Duodenal mucosa (tissue), 2 donors: ENCODE measurements around the gene HOXB3.
"Not testable (repeated sequence)": the region's sequence is repeated elsewhere in the genome, so short reads cannot be mapped to it uniquely, and the experiment has no call there.

Experiments used
- H3K27ac ChIP-seq: one replicate; pipeline ENCODE4 v1.7.0; 2013; ENCODE audit warnings: low read depth, low read length
- H3K27me3 ChIP-seq, 2 donors: one replicate each; pipeline ENCODE4 v1.7.0; 2013; ENCODE audit warnings: low read length in 2 of 2, control low read depth in 1 of 2; ENCODE audit not compliant: insufficient read depth in 2 of 2, control insufficient read depth in 1 of 2
- H3K36me3 ChIP-seq, 2 donors: one replicate each; pipeline ENCODE4 v1.7.0; 2013; ENCODE audit warnings: low read length in 2 of 2, control low read depth in 1 of 2; ENCODE audit not compliant: insufficient read depth in 2 of 2, control insufficient read depth in 1 of 2
- H3K4me1 ChIP-seq, 2 donors: one replicate each; pipeline ENCODE4 v1.7.0; 2013; ENCODE audit warnings: low read length in 2 of 2, control low read depth in 1 of 2; ENCODE audit not compliant: insufficient read depth in 2 of 2, control insufficient read depth in 1 of 2
- H3K4me3 ChIP-seq, 2 donors: one replicate each; pipeline ENCODE4 v1.7.0; 2013; ENCODE audit warnings: low read length in 2 of 2, low read depth in 1 of 2
- H3K9ac ChIP-seq, 2 donors: one replicate each; pipeline ENCODE4 v1.7.0; 2013; ENCODE audit warnings: low read length in 2 of 2, low read depth in 1 of 2
- H3K9me3 ChIP-seq, 2 donors: one replicate each; pipeline ENCODE4 v1.7.0; 2013; ENCODE audit warnings: low read length in 2 of 2, control low read depth in 1 of 2; ENCODE audit not compliant: control insufficient read depth in 1 of 2

Gene HOXB3

DNA sequence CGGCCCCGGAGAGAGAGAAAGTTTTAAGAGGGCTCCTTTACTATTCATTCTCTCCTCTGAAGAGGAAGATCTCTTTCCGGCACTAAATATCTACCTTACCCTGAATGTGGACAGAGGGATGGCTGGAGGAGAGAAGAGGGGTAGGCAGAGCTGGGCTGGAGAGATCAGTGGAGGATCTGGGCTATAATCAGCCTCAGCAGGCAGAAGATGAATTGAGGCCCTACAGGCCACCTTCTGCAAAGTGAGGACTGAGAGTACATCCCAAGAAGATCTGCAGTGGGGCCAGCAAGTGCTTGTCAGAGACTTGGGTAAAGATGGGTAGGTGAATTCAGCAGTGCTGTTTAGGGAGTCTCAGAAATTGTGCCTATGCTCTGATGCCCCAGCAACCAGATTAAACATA, 52.7 kb downstream of the HOXB3 start:
- H3K9ac ChIP-seq, result no peak overlapping the region
- H3K36me3 ChIP-seq, result no peaks in the 10 kb centered on the region
- no peaks in the 10 kb centered on the region for H3K9me3 ChIP-seq
- no peaks in the 10 kb centered on the region for H3K4me1 ChIP-seq
- H3K27me3 ChIP-seq, result peaks cover 12 to 25% of the 10 kb centered on the region in 2 donors
- H3K27ac ChIP-seq, result no peak overlapping the region
- H3K4me3 ChIP-seq, result no peak overlapping the region

DNA sequence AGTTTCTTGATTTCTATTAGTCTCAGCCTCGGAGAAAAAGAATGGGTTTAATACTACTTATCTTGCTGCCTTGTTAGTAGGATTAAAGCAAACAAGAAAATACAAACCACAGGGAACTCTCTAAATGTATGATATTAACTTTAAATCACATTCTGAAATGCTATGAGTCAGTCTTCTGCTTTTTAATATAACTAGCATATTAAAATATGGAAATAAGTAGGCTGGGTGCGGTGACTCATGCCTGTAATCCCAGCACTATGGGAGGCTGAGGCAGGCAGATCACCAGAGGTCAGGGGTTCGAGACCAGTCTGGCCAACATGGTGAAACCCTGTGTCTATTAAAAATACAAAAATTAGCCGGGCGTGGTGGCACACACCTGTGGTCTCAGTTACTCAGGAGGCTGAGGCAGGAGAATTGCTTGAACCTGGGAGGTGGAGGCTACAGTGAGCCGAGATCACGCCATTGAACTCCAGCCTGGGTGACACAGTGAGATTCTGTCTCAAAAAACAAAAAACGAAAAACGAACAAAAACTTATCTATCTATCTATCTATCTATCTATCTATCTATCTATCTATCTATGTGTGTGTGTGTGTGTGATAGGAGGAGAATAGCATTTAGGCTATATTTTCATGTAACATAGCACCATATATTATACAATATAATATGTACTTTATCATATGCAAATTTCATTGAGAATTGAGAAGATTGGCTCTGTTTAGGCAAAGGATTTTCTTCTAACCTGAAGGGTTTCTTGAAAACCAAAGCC, 54.1 kb downstream of the HOXB3 start:
- not testable (repeated sequence) for H3K9me3 ChIP-seq, H3K4me3 ChIP-seq, H3K4me1 ChIP-seq, H3K36me3 ChIP-seq, H3K27ac ChIP-seq, H3K9ac ChIP-seq
- peaks cover 5 to 15% of the 10 kb centered on the region in 2 donors for H3K27me3 ChIP-seq

DNA sequence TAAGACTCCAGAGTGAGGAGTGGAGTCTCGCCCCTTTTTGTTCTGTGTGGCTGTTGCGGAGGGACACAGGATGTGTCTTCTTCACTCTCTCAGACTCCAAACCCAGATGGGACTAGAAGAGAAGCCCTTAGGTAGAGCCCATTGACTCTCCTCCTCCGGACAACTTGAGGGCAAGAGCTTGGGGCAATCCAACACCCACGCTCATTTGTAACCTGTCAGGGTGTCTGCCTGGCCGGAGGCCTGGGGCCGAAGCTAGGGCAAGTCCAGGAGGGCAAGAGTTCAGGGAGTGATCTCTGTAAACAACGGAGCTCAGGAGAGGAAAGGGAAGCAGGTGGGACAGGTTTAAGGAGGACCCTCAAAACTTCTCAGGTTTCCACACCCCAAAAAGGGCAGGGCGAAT, 57.8 kb downstream of the HOXB3 start:
- no peaks in the 10 kb centered on the region for H3K9me3 ChIP-seq
- H3K9ac ChIP-seq, result no peak overlapping the region
- H3K4me1 ChIP-seq, result no peaks in the 10 kb centered on the region
- no peak overlapping the region for H3K4me3 ChIP-seq
- H3K27me3 ChIP-seq, result peaks cover 0 to 21% of the 10 kb centered on the region in 2 donors
- H3K27ac ChIP-seq, result no peak overlapping the region
- no peaks in the 10 kb centered on the region for H3K36me3 ChIP-seq

DNA sequence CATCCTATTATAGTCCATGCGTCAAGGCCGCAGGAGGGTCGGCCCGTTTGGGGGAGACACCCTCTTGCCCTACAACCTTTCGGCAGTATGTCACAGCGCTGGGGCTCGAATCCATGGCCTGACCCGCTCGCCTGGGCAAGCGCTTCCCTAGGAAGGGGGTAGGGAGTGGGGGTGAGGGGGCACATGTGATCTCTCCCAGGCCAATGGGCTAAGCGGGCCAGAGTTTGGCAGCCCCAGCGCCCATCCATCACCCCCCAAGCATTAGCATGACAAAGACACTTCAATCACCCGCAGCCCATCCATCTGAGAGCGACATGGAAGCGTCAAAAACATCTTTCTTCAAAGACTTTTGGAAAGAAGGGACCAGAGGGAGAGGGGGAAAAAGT, 59.2 kb downstream of the HOXB3 start, which contains the start of gene HOXB1:
HOXB1 (minus strand) TSS at position 125 of the 386 bp plus-strand sequence; CDS start at position 18, 107 bp downstream.
- H3K27ac ChIP-seq, result no peak within 1 kb of the TSS
- H3K4me1 ChIP-seq, result no peaks in the 10 kb centered on the region
- no peak within 1 kb of the TSS for H3K4me3 ChIP-seq
- H3K9me3 ChIP-seq, result no peaks in the 10 kb centered on the region
- H3K36me3 ChIP-seq, result no peaks in the 10 kb centered on the region
- H3K27me3 ChIP-seq, result peaks cover 9 to 32% of the 10 kb centered on the region in 2 donors
- H3K9ac ChIP-seq, result no peak within 1 kb of the TSS

- no peaks in the 10 kb centered on the region for H3K4me1 ChIP-seq
- peaks cover 10 to 35% of the 10 kb centered on the region in 2 donors for H3K27me3 ChIP-seq
- H3K9me3 ChIP-seq, result no peaks in the 10 kb centered on the region
- no peaks in the 10 kb centered on the region for H3K36me3 ChIP-seq
- no peak overlapping the region for H3K4me3 ChIP-seq
- H3K9ac ChIP-seq, result no peak overlapping the region
- no peak overlapping the region for H3K27ac ChIP-seq
Measured at GRCh38 chr17:48530208-48530886, 59.7 kb downstream of the HOXB3 start.

DNA sequence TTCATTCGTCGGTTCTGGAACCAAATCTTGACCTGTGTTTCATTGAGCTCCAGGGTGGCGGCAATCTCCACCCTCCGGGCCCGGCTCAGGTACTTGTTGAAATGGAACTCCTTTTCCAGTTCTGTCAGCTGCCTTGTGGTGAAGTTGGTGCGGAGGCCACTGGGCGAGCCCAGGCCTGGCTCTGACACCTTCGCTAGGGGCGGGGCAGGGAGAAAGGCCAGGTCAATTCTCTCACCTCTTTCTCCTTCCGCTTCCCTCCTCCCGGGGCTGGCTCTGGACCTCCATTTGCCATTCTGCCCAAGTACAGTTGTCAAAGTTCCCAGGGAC, 60.4 kb downstream of the HOXB3 start:
- Histone ChIP-seq H3K4me1 (no peaks in the 10 kb centered on the region), H3K36me3 (no peaks in the 10 kb centered on the region), H3K9ac (no peak overlapping the region), H3K9me3 (no peaks in the 10 kb centered on the region), H3K27me3 (peaks cover 14 to 38% of the 10 kb centered on the region in 2 donors), H3K27ac (no peak overlapping the region), H3K4me3 (no peak overlapping the region)

DNA sequence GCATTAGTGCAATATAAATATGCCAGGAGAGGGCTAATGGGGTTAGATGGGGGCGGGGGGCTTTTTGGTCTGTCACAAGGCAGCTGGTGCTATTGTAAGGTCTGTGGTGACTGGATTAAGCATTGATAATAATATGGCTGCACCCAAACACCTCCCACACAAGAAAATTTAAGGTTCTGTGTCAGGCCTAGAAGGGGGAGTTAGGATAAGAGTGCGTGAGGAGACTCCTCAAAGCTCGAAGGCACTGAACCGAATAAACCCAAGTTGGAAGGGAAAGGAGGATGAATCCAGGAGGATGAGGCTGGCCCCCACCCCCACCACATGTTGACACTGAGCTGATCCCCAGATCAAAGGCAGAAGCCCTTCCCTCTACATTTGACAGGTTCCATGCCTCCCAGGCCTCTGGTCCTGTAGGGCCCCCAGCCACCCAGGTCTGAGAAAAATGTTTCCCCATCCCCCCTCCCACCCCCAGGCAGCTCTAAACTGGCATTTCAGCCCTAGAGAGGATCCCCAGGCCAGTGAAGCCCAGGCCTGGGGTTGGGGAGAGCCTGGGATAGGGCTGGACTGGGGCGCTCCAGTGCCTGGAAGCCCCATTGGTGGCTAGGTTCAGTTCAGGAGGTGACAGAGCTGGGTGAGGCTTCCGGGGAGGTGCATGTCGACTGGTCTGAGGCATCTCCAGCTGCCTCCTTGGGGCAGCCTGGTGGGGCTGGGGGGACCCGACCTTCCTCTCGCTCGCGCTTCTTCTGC, 60.9 kb downstream of the HOXB3 start:
- H3K36me3 ChIP-seq, result no peaks in the 10 kb centered on the region
- no peak overlapping the region for H3K4me3 ChIP-seq
- no peak overlapping the region for H3K27ac ChIP-seq
- H3K4me1 ChIP-seq, result no peaks in the 10 kb centered on the region
- peaks cover 14 to 38% of the 10 kb centered on the region in 2 donors for H3K27me3 ChIP-seq
- no peaks in the 10 kb centered on the region for H3K9me3 ChIP-seq
- H3K9ac ChIP-seq, result no peak overlapping the region

- Histone ChIP-seq H3K27ac (no peak overlapping the region), H3K9ac (no peak overlapping the region), H3K9me3 (no peaks in the 10 kb centered on the region), H3K27me3 (peaks cover 14 to 36% of the 10 kb centered on the region in 2 donors), H3K4me3 (no peak overlapping the region), H3K36me3 (no peaks in the 10 kb centered on the region), H3K4me1 (no peaks in the 10 kb centered on the region)
Measured at GRCh38 chr17:48528153-48528935, 61.7 kb downstream of the HOXB3 start.

DNA sequence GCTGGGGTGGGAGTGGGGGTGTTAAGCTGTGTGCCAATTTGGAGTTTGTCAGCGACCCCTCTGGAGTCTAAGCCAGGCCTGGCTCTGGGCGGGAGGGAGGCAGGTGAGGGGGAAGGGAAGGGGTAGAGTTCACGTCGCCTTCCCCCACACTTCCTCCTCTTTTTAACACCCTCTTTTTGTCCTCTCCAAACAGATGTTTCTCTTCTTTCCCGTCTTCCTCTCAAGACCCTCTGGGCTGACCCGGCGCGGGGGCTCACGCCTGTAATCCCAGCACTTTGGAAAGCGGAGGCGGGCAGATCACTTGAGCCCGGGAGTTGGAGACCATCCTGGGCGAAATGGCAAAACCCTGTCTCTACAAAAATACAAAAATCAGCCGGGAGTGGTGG, 62.5 kb downstream of the HOXB3 start:
- Histone ChIP-seq H3K27me3 (peaks cover 14 to 41% of the 10 kb centered on the region in 2 donors), H3K36me3 (no peaks in the 10 kb centered on the region), H3K27ac (no peak overlapping the region), H3K9ac (no peak overlapping the region), H3K4me3 (no peak overlapping the region), H3K9me3 (no peaks in the 10 kb centered on the region), H3K4me1 (no peaks in the 10 kb centered on the region)
